H9 (cell line): Measurements from ENCODE around the gene NR5A1. TPM values are rescaled to one million over a fixed set of nuclear protein-coding genes. Genes with fewer than 3 reads are reported as not detected.

ENCODE experiments used
- DNase-seq: peaks from one replicate; pipeline ENCODE4 v3.0.0-alpha.2; 2017
- H2AFZ ChIP-seq: one replicate; pipeline ENCODE4 v1.6.1; 2013; ENCODE audit warnings: mild to moderate bottlenecking, low read length, control low read depth, moderate library complexity
- H2AK5ac ChIP-seq: 2 replicates; pipeline ENCODE4 v1.6.1; 2013; ENCODE audit warnings: low read length, control low read depth, mixed read lengths; ENCODE audit not compliant: insufficient read length
- H2BK120ac ChIP-seq: one replicate; pipeline ENCODE4 v1.6.1; 2013; ENCODE audit warnings: low read depth, mild to moderate bottlenecking, low read length, control low read depth, inconsistent platforms; ENCODE audit not compliant: poor library complexity, severe bottlenecking
- H2BK12ac ChIP-seq: 2 replicates; pipeline ENCODE4 v1.6.1; 2013; ENCODE audit warnings: low read length, control low read depth, mixed read lengths, low read depth; ENCODE audit not compliant: insufficient read length
- H2BK15ac ChIP-seq: 2 replicates; pipeline ENCODE4 v1.6.1; 2013; ENCODE audit warnings: low read depth, low read length, control low read depth
- H2BK20ac ChIP-seq: one replicate; pipeline ENCODE4 v1.6.1; 2013; ENCODE audit warnings: low read depth, mild to moderate bottlenecking, low read length, control low read depth, inconsistent platforms; ENCODE audit not compliant: poor library complexity, severe bottlenecking
- H2BK5ac ChIP-seq: 2 replicates; pipeline ENCODE4 v1.6.1; 2013; ENCODE audit warnings: low read length, control low read depth, mixed read lengths; ENCODE audit not compliant: insufficient read length
- H3K14ac ChIP-seq: 2 replicates; pipeline ENCODE4 v1.6.1; 2013; ENCODE audit warnings: low read length, control low read depth; ENCODE audit not compliant: insufficient read depth
- H3K18ac ChIP-seq: 2 replicates; pipeline ENCODE4 v1.6.1; 2013; ENCODE audit warnings: low read depth, mild to moderate bottlenecking, mixed read lengths, low read length, control low read depth; ENCODE audit not compliant: insufficient read length
- H3K23ac ChIP-seq: 2 replicates; pipeline ENCODE4 v1.6.1; 2013; ENCODE audit warnings: low read length, control low read depth, mixed read lengths, low read depth; ENCODE audit not compliant: insufficient read length
- H3K23me2 ChIP-seq: 2 replicates; pipeline ENCODE4 v1.6.1; 2013; ENCODE audit warnings: low read depth, mild to moderate bottlenecking, mixed read lengths, low read length, control low read depth; ENCODE audit not compliant: insufficient read length, poor library complexity, severe bottlenecking
- H3K27ac ChIP-seq: 2 replicates; pipeline ENCODE4 v1.5.1; 2013; ENCODE audit warnings: low read length, control low read depth, mixed read lengths, low read depth; ENCODE audit not compliant: insufficient read length
- H3K27me3 ChIP-seq: 2 replicates; pipeline ENCODE4 v1.6.1; 2013; ENCODE audit warnings: low read length, control low read depth, inconsistent platforms; ENCODE audit not compliant: insufficient read depth
- H3K4ac ChIP-seq: 2 replicates; pipeline ENCODE4 v1.6.1; 2013; ENCODE audit warnings: low read depth, mild to moderate bottlenecking, control low read depth, inconsistent platforms, low read length, moderate library complexity
- H3K4me1 ChIP-seq: 2 replicates; pipeline ENCODE4 v1.6.1; 2013; ENCODE audit warnings: low read length, control low read depth, inconsistent platforms; ENCODE audit not compliant: insufficient read depth
- H3K4me2 ChIP-seq: 2 replicates; pipeline ENCODE4 v1.6.1; 2013; ENCODE audit warnings: low read length, control low read depth, mixed read lengths; ENCODE audit not compliant: insufficient read length, insufficient read depth
- H3K56ac ChIP-seq: 2 replicates; pipeline ENCODE4 v1.6.1; 2013; ENCODE audit warnings: low read depth, mild to moderate bottlenecking, mixed read lengths, low read length, control low read depth; ENCODE audit not compliant: insufficient read length
- H3K79me1 ChIP-seq: 2 replicates; pipeline ENCODE4 v1.6.1; 2013; ENCODE audit warnings: low read depth, mild to moderate bottlenecking, moderate library complexity, low read length, control low read depth, inconsistent platforms; ENCODE audit not compliant: insufficient read depth, poor library complexity, severe bottlenecking
- H3K79me2 ChIP-seq: 2 replicates; pipeline ENCODE4 v1.6.1; 2013; ENCODE audit warnings: low read length, control low read depth, inconsistent platforms; ENCODE audit not compliant: insufficient read depth
- H3K9ac ChIP-seq: 2 replicates; pipeline ENCODE4 v1.6.1; 2013; ENCODE audit warnings: low read length, control low read depth, mixed read lengths; ENCODE audit not compliant: insufficient read length; ENCODE audit errors: extremely low read depth
- H3K9me3 ChIP-seq: one replicate; pipeline ENCODE4 v1.6.1; 2013; ENCODE audit warnings: low read depth, low read length, inconsistent platforms; ENCODE audit not compliant: control insufficient read depth
- H3T11ph ChIP-seq: one replicate; pipeline ENCODE4 v1.6.1; 2013; ENCODE audit warnings: mild to moderate bottlenecking, low read length, control low read depth, inconsistent platforms
- H4K20me1 ChIP-seq: one replicate; pipeline ENCODE4 v1.6.1; 2013; ENCODE audit not compliant: control insufficient read depth, insufficient read length, insufficient read depth
- H4K5ac ChIP-seq: 2 replicates; pipeline ENCODE4 v1.6.1; 2013; ENCODE audit warnings: low read depth, mild to moderate bottlenecking, mixed read lengths, low read length, control low read depth; ENCODE audit not compliant: insufficient read length
- H4K8ac ChIP-seq: replicated peaks from 2 replicates; pipeline ENCODE4 v1.6.1; 2013; ENCODE audit warnings: low read length, control low read depth, mixed read lengths, low read depth; ENCODE audit not compliant: insufficient read length
- H4K91ac ChIP-seq: 2 replicates; pipeline ENCODE4 v1.6.1; 2013; ENCODE audit warnings: low read depth, mild to moderate bottlenecking, moderate library complexity, mixed read lengths, low read length, control low read depth; ENCODE audit not compliant: insufficient read length
- H3K27ac Mint-ChIP-seq, 3 experiments: 2 replicates in 2 of 3; 3 replicates in 1 of 3; pipeline ENCODE4 v1.8.0; 2020 to 2021; ENCODE audit warnings: mixed read lengths in 3 of 3, mild to moderate bottlenecking in 1 of 3, moderate library complexity in 1 of 3
- H3K27me3 Mint-ChIP-seq: 2 replicates; pipeline ENCODE4 v1.8.0; 2021; ENCODE audit warnings: low read depth, mild to moderate bottlenecking, moderate library complexity, mixed read lengths
- H3K36me3 Mint-ChIP-seq, 3 experiments: 2 replicates in 2 of 3; 3 replicates in 1 of 3; pipeline ENCODE4 v1.8.0; 2020 to 2021; ENCODE audit warnings: low read depth in 3 of 3, mixed read lengths in 3 of 3; ENCODE audit not compliant: insufficient read depth in 1 of 3
- H3K4me1 Mint-ChIP-seq, 2 experiments: 2 replicates each; pipeline ENCODE4 v1.8.0; 2020; ENCODE audit warnings: mixed read lengths in 2 of 2
- H3K4me3 Mint-ChIP-seq, 2 experiments: 2 replicates in 1 of 2; 3 replicates in 1 of 2; pipeline ENCODE4 v1.8.0; 2020 to 2021; ENCODE audit warnings: mild to moderate bottlenecking in 2 of 2, mixed read lengths in 2 of 2, moderate library complexity in 1 of 2
- H3K9me3 Mint-ChIP-seq, 2 experiments: 2 replicates in 1 of 2; 3 replicates in 1 of 2; pipeline ENCODE4 v1.8.0; 2020; ENCODE audit warnings: mild to moderate bottlenecking in 2 of 2, mixed read lengths in 2 of 2, moderate library complexity in 1 of 2
- WGBS: extraction: QIAGEN DNeasy Blood & Tissue Kit; methylation state at CpG from one replicate; pipeline ENCODE4 v1.1.7; 2013; ENCODE audit warnings: missing lambda C conversion rate, low lambda C conversion rate, mixed read lengths; ENCODE audit not compliant: insufficient read length; ENCODE audit errors: extremely low coverage; 5-methylcytosine and 5-hydroxymethylcytosine counted together
- total RNA-seq: library from RNA; stranded (reverse); gene quantifications from 2 replicates; pipeline ENCODE4 v1.2.1, GENCODE V29; 2021
- TF ChIP-seq, protein P1 (sequence below): fragments of 200-600 bp; sonication (generic); conservative IDR thresholded peaks from 3 replicates; pipeline ENCODE4 v1.8.0; 2021; ENCODE audit warnings: antibody characterized with exemption, mild to moderate bottlenecking

The NR5A1 gene
- total RNA-seq, 1 experiment from 2014 or later: 0.37 TPM

DNA sequence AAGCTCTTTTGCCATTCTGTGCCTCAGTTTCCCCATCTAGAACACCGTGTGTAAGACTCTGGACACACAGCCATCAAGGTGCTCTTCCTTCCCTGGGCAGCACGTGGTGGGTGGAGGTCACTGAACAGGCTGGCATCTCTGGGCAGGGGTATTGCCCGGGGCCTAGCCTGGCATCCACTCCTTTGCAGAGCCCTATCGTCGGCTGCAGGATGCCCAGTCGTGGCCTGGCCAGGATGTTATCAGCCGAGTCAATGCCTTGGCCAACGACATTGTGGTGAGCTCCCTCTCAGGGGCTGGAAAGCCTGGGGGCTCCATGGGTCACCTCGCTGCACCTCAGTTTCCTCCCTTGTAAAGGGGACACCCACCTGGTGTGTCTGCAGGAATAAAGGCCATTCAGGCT lies 52.9 kb downstream of the NR5A1 start:
- no peak overlapping the region for H3K18ac ChIP-seq
- peak overlapping the region in 1 of 2 experiments; percentile 35; a peak in 1 of 5 replicates for H3K4me3 Mint-ChIP-seq
- peaks cover 2% of the 10 kb centered on the region for H4K20me1 ChIP-seq
- no peaks in the 10 kb centered on the region for H3K9me3 Mint-ChIP-seq
- no peaks in the 10 kb centered on the region for H3K9me3 ChIP-seq
- H3K4me1 ChIP-seq: no peaks in the 10 kb centered on the region; the same call in 1 of the 2 replicates
- H3K4ac ChIP-seq: no peak overlapping the region
- peaks cover 17 to 28% of the 10 kb centered on the region in 2 experiments for H3K4me1 Mint-ChIP-seq
- no peak overlapping the region for H2BK12ac ChIP-seq
- H3K14ac ChIP-seq: no peak overlapping the region
- H3K23ac ChIP-seq: no peak overlapping the region
- no peak overlapping the region for H3K27ac Mint-ChIP-seq
- no peak overlapping the region for H2BK15ac ChIP-seq
- no peaks in the 10 kb centered on the region for H3K79me1 ChIP-seq
- no peak for DNase-seq
- H3K4me2 ChIP-seq: no peak overlapping the region
- H2BK20ac ChIP-seq: no peak overlapping the region
- peaks cover 12% of the 10 kb centered on the region for H3K27me3 ChIP-seq
- H3K27ac ChIP-seq: no peak overlapping the region
- no peak overlapping the region for H2BK120ac ChIP-seq
- H3T11ph ChIP-seq: no peak overlapping the region
- H3K9ac ChIP-seq: no peak overlapping the region
- H3K36me3 Mint-ChIP-seq: no peaks in the 10 kb centered on the region
- no peaks in the 10 kb centered on the region for H3K79me2 ChIP-seq
- no peak overlapping the region for H2AFZ ChIP-seq
- peaks cover 35% of the 10 kb centered on the region for H3K27me3 Mint-ChIP-seq
- no peak overlapping the region for H4K5ac ChIP-seq
- no peak overlapping the region for H4K91ac ChIP-seq
- no peak overlapping the region for H3K56ac ChIP-seq
- TF ChIP-seq, protein P1, sequence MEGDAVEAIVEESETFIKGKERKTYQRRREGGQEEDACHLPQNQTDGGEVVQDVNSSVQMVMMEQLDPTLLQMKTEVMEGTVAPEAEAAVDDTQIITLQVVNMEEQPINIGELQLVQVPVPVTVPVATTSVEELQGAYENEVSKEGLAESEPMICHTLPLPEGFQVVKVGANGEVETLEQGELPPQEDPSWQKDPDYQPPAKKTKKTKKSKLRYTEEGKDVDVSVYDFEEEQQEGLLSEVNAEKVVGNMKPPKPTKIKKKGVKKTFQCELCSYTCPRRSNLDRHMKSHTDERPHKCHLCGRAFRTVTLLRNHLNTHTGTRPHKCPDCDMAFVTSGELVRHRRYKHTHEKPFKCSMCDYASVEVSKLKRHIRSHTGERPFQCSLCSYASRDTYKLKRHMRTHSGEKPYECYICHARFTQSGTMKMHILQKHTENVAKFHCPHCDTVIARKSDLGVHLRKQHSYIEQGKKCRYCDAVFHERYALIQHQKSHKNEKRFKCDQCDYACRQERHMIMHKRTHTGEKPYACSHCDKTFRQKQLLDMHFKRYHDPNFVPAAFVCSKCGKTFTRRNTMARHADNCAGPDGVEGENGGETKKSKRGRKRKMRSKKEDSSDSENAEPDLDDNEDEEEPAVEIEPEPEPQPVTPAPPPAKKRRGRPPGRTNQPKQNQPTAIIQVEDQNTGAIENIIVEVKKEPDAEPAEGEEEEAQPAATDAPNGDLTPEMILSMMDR: no peak
- no peak overlapping the region for H4K8ac ChIP-seq
- H2BK5ac ChIP-seq: no peak overlapping the region
- H2AK5ac ChIP-seq: no peak overlapping the region
- no CpG with 5 or more reads among the region's 9 CpGs for WGBS
- peaks cover 5% of the 10 kb centered on the region for H3K23me2 ChIP-seq
